SH-SY5Y (cell line): Measurements from ENCODE around the gene PTCH2.

ENCODE experiments used
- GATA2 ChIP-seq: IDR thresholded peaks from 2 replicates; pipeline ENCODE4 v1.6.1; 2011; ENCODE audit warnings: mild to moderate bottlenecking, low read depth, low read length
- GATA3 ChIP-seq: IDR thresholded peaks from 2 replicates; pipeline ENCODE4 v1.6.1; 2011; ENCODE audit warnings: low read depth, mild to moderate bottlenecking, low read length, moderate library complexity

- TF ChIP-seq GATA3 (no peak), GATA2 (no peak)
Observed at GRCh38 chr1:44874155-44874554, 31.1 kb upstream of the PTCH2 start.
